ENCODE data around the gene TFDP2.
"Not testable (repeated sequence)": the region's sequence is repeated elsewhere in the genome, so short reads cannot be mapped to it uniquely, and the experiment has no call there.

TFDP2 gene

GRCh38 chr3:142003291-142003690 lies 146.1 kb downstream of the TFDP2 start:
- 85 to 95% methylated on average over 3 of the region's 3 CpGs for WGBS, 2 experiments
- Histone ChIP-seq H3K4me3 (ENCODE audit: insufficient read depth, low read depth, low read length) (no peak overlapping the region), H3K4me1 (ENCODE audit: control insufficient read depth, insufficient read depth, low read length) (no peaks in the 10 kb centered on the region), H3K27ac (ENCODE audit: insufficient read depth, low read depth, low read length, poor library complexity, severe bottlenecking) (no peak overlapping the region), H3K9me3 (ENCODE audit: control insufficient read depth, low read length) (no peaks in the 10 kb centered on the region), H3K27me3 (ENCODE audit: control insufficient read depth, insufficient read depth, low read length, poor library complexity, severe bottlenecking) (no peaks in the 10 kb centered on the region), H3K36me3 (ENCODE audit: control insufficient read depth, insufficient read depth, low read length) (peaks cover 10% of the 10 kb centered on the region)

GRCh38 chr3:142000325-142000870 lies 148.9 kb downstream of the TFDP2 start:
- 92% methylated on average over 2 of the region's 2 CpGs for WGBS, 2 experiments
- H3K27me3 ChIP-seq (ENCODE audit: control insufficient read depth, insufficient read depth, low read length, poor library complexity, severe bottlenecking): no peaks in the 10 kb centered on the region
- no peaks in the 10 kb centered on the region for H3K9me3 ChIP-seq (ENCODE audit: control insufficient read depth, low read length)
- H3K4me1 ChIP-seq (ENCODE audit: control insufficient read depth, insufficient read depth, low read length): no peaks in the 10 kb centered on the region
- no peak overlapping the region for H3K27ac ChIP-seq (ENCODE audit: insufficient read depth, low read depth, low read length, poor library complexity, severe bottlenecking)
- no peak overlapping the region for H3K4me3 ChIP-seq (ENCODE audit: insufficient read depth, low read depth, low read length)
- peaks cover 10% of the 10 kb centered on the region for H3K36me3 ChIP-seq (ENCODE audit: control insufficient read depth, insufficient read depth, low read length)

- no peaks in the 10 kb centered on the region for H3K4me1 ChIP-seq (ENCODE audit: control insufficient read depth, insufficient read depth, low read length)
- no peaks in the 10 kb centered on the region for H3K9me3 ChIP-seq (ENCODE audit: control insufficient read depth, low read length)
- H3K27ac ChIP-seq (ENCODE audit: insufficient read depth, low read depth, low read length, poor library complexity, severe bottlenecking): no peak overlapping the region
- 86 to 88% methylated on average over 2 to 3 of the region's 4 CpGs for WGBS, 2 experiments
- no peaks in the 10 kb centered on the region for H3K27me3 ChIP-seq (ENCODE audit: control insufficient read depth, insufficient read depth, low read length, poor library complexity, severe bottlenecking)
- peaks cover 4% of the 10 kb centered on the region for H3K36me3 ChIP-seq (ENCODE audit: control insufficient read depth, insufficient read depth, low read length)
- no peak overlapping the region for H3K4me3 ChIP-seq (ENCODE audit: insufficient read depth, low read depth, low read length)
Measured at GRCh38 chr3:141998669-141999290, 150.6 kb downstream of the TFDP2 start.

- Histone ChIP-seq H3K36me3 (ENCODE audit: control insufficient read depth, insufficient read depth, low read length) (peaks cover 9% of the 10 kb centered on the region), H3K4me3 (ENCODE audit: insufficient read depth, low read depth, low read length) (no peak overlapping the region), H3K27me3 (ENCODE audit: control insufficient read depth, insufficient read depth, low read length, poor library complexity, severe bottlenecking) (no peaks in the 10 kb centered on the region), H3K27ac (ENCODE audit: insufficient read depth, low read depth, low read length, poor library complexity, severe bottlenecking) (no peak overlapping the region), H3K9me3 (ENCODE audit: control insufficient read depth, low read length) (no peaks in the 10 kb centered on the region), H3K4me1 (ENCODE audit: control insufficient read depth, insufficient read depth, low read length) (no peaks in the 10 kb centered on the region)
Measured at GRCh38 chr3:141996437-141996836, 152.9 kb downstream of the TFDP2 start.

- no peak overlapping the region for H3K4me3 ChIP-seq (ENCODE audit: insufficient read depth, low read depth, low read length)
- no peak overlapping the region for H3K27ac ChIP-seq (ENCODE audit: insufficient read depth, low read depth, low read length, poor library complexity, severe bottlenecking)
- no peaks in the 10 kb centered on the region for H3K9me3 ChIP-seq (ENCODE audit: control insufficient read depth, low read length)
- H3K27me3 ChIP-seq (ENCODE audit: control insufficient read depth, insufficient read depth, low read length, poor library complexity, severe bottlenecking): no peaks in the 10 kb centered on the region
- H3K36me3 ChIP-seq (ENCODE audit: control insufficient read depth, insufficient read depth, low read length): peaks cover 5% of the 10 kb centered on the region
- no peaks in the 10 kb centered on the region for H3K4me1 ChIP-seq (ENCODE audit: control insufficient read depth, insufficient read depth, low read length)
Measured at GRCh38 chr3:141994856-141995255, 154.5 kb downstream of the TFDP2 start.

DNA sequence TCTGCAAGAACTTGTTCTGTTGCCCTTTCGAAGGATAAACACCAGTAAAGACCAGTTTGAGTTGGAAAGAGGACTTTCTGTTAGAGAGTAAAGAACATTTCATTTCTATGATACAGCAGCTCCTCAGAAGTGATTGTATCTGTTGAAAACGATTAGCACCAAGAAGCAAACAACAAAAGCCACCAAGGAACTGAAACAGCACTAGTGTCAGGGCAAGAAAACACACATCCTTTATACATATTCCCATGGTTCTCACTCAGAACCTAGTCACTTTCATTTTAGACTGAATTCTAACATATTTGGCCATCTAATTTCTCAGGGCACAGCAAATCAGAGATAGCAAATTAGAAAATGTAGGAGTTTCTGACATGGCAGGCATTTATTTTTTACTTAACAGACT lies 156.8 kb downstream of the TFDP2 start:
- Histone ChIP-seq H3K36me3 (ENCODE audit: control insufficient read depth, insufficient read depth, low read length) (peaks cover 4% of the 10 kb centered on the region), H3K9me3 (ENCODE audit: control insufficient read depth, low read length) (no peaks in the 10 kb centered on the region), H3K27ac (ENCODE audit: insufficient read depth, low read depth, low read length, poor library complexity, severe bottlenecking) (no peak overlapping the region), H3K4me1 (ENCODE audit: control insufficient read depth, insufficient read depth, low read length) (no peaks in the 10 kb centered on the region), H3K27me3 (ENCODE audit: control insufficient read depth, insufficient read depth, low read length, poor library complexity, severe bottlenecking) (no peaks in the 10 kb centered on the region), H3K4me3 (ENCODE audit: insufficient read depth, low read depth, low read length) (no peak overlapping the region)
- WGBS, 2 experiments: 90 to 100% methylated on average over 2 of the region's 2 CpGs

- Histone ChIP-seq H3K27ac (ENCODE audit: insufficient read depth, low read depth, low read length, poor library complexity, severe bottlenecking) (no peak overlapping the region), H3K4me1 (ENCODE audit: control insufficient read depth, insufficient read depth, low read length) (no peaks in the 10 kb centered on the region), H3K36me3 (ENCODE audit: control insufficient read depth, insufficient read depth, low read length) (peaks cover 3% of the 10 kb centered on the region), H3K9me3 (ENCODE audit: control insufficient read depth, low read length) (no peaks in the 10 kb centered on the region), H3K4me3 (ENCODE audit: insufficient read depth, low read depth, low read length) (no peak overlapping the region), H3K27me3 (ENCODE audit: control insufficient read depth, insufficient read depth, low read length, poor library complexity, severe bottlenecking) (no peaks in the 10 kb centered on the region)
- WGBS, 2 experiments: 90 to 98% methylated on average over 2 of the region's 2 CpGs
Measured at GRCh38 chr3:141986548-141987107, 162.7 kb downstream of the TFDP2 start.

DNA sequence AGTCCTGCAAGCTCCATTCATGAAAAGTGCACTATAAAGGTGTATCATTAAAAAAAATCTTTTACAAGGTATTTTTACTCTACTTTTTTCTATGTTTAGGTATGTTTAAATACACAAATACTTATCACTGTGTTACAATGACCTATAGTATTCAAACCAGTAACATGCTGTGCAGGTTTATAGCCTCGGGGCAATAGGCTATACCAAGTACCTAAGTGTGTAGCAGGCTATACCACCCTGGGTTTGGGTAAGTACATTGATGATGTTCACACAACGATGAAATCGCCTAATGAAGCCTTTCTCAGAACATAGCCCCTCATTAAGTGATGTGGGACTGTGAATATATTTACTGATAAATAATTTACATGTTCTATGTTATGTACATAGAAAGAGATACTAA lies 168.3 kb downstream of the TFDP2 start:
- no peak overlapping the region for H3K4me3 ChIP-seq (ENCODE audit: insufficient read depth, low read depth, low read length)
- H3K9me3 ChIP-seq (ENCODE audit: control insufficient read depth, low read length): no peaks in the 10 kb centered on the region
- H3K4me1 ChIP-seq (ENCODE audit: control insufficient read depth, insufficient read depth, low read length): no peaks in the 10 kb centered on the region
- no peaks in the 10 kb centered on the region for H3K27me3 ChIP-seq (ENCODE audit: control insufficient read depth, insufficient read depth, low read length, poor library complexity, severe bottlenecking)
- 93 to 100% methylated on average over 1 to 3 of the region's 3 CpGs for WGBS, 2 experiments
- no peak overlapping the region for H3K27ac ChIP-seq (ENCODE audit: insufficient read depth, low read depth, low read length, poor library complexity, severe bottlenecking)
- H3K36me3 ChIP-seq (ENCODE audit: control insufficient read depth, insufficient read depth, low read length): peaks cover 9% of the 10 kb centered on the region

GRCh38 chr3:141979050-141979671 lies 170.2 kb downstream of the TFDP2 start:
- H3K36me3 ChIP-seq (ENCODE audit: control insufficient read depth, insufficient read depth, low read length): peaks cover 7% of the 10 kb centered on the region
- H3K27ac ChIP-seq (ENCODE audit: insufficient read depth, low read depth, low read length, poor library complexity, severe bottlenecking): no peak overlapping the region
- H3K4me3 ChIP-seq (ENCODE audit: insufficient read depth, low read depth, low read length): no peak overlapping the region
- 95 to 96% methylated on average over 5 of the region's 5 CpGs for WGBS, 2 experiments
- H3K4me1 ChIP-seq (ENCODE audit: control insufficient read depth, insufficient read depth, low read length): no peaks in the 10 kb centered on the region
- no peaks in the 10 kb centered on the region for H3K9me3 ChIP-seq (ENCODE audit: control insufficient read depth, low read length)
- no peaks in the 10 kb centered on the region for H3K27me3 ChIP-seq (ENCODE audit: control insufficient read depth, insufficient read depth, low read length, poor library complexity, severe bottlenecking)

- not testable (repeated sequence) for H3K9me3 ChIP-seq (ENCODE audit: control insufficient read depth, low read length); H3K4me1 ChIP-seq (ENCODE audit: control insufficient read depth, insufficient read depth, low read length); H3K4me3 ChIP-seq (ENCODE audit: insufficient read depth, low read depth, low read length); H3K27ac ChIP-seq (ENCODE audit: insufficient read depth, low read depth, low read length, poor library complexity, severe bottlenecking); H3K27me3 ChIP-seq (ENCODE audit: control insufficient read depth, insufficient read depth, low read length, poor library complexity, severe bottlenecking)
- H3K36me3 ChIP-seq (ENCODE audit: control insufficient read depth, insufficient read depth, low read length): peaks cover 17% of the 10 kb centered on the region
- WGBS, 2 experiments: 91 to 95% methylated on average over 8 of the region's 8 CpGs
Measured at GRCh38 chr3:141974777-141975176, 174.6 kb downstream of the TFDP2 start.

Measured in ectodermal cell (in vitro differentiated cells).